ENCODE measurements around the gene RNF224. TPM values are rescaled to one million over a fixed set of nuclear protein-coding genes. Genes with fewer than 3 reads are reported as not detected.

The RNF224 gene
- total and polyA plus RNA-seq, 7 experiments from 2014 or later, result 0.12 TPM; not detected in 6

GRCh38 chr9:137191691-137192447, 35.4 kb upstream of the RNF224 start:
- Histone ChIP-seq H3K4me3 (ENCODE audit: low read length) (no peak overlapping the region), H3K27ac (ENCODE audit: low read depth, low read length) (no peak overlapping the region), H3K4me1 (ENCODE audit: control insufficient read depth in 2 of 2, insufficient read depth in 2 of 2, low read length in 2 of 2) (peaks cover 22 to 23% of the 10 kb centered on the region in 2 donors), H3K36me3 (ENCODE audit: control insufficient read depth in 2 of 3, insufficient read depth in 3 of 3, low read length in 3 of 3) (peaks cover 0 to 31% (median 0%) of the 10 kb centered on the region in 3 experiments), H3K9me3 (ENCODE audit: control insufficient read depth in 2 of 3, low read length in 3 of 3) (no peaks in the 10 kb centered on the region), H3K27me3 (ENCODE audit: control insufficient read depth in 2 of 2, insufficient read depth in 2 of 2, low read length in 2 of 2) (no peaks in the 10 kb centered on the region)
- DNase-seq, result no peak
- H3K27ac Mint-ChIP-seq, result no peak overlapping the region
- ChIA-PET CTCF (no interaction called here), POLR2A (interaction anchor here (0.6 to 10.4 kb wide), 4 partner anchors 13 to 55 kb away, joined by 3 to 136 read pairs (median 5); partner anchors contain the start of genes NDOR1, TMEM203 and TPRN)
- intact Hi-C loops (cut with micrococcal nuclease), result no loop called here
- H3K36me3 Mint-ChIP-seq, result peaks cover 0 to 6% (median 0%) of the 10 kb centered on the region in 5 donors
- no peaks in the 10 kb centered on the region for H3K27me3 Mint-ChIP-seq
- H3K4me3 Mint-ChIP-seq, result no peak overlapping the region
- H3K4me1 Mint-ChIP-seq, result peaks cover 6 to 36% (median 22%) of the 10 kb centered on the region in 7 donors
- no peak for ATAC-seq
- peaks cover 0 to 2% (median 0%) of the 10 kb centered on the region in 11 donors for H3K9me3 Mint-ChIP-seq

- Mint-ChIP-seq H3K27ac (no peak overlapping the region), H3K4me1 (peaks cover 3 to 31% (median 17%) of the 10 kb centered on the region in 7 donors), H3K4me3 (no peak overlapping the region), H3K27me3 (no peaks in the 10 kb centered on the region), H3K36me3 (peaks cover 0 to 6% (median 0%) of the 10 kb centered on the region in 5 donors), H3K9me3 (peaks cover 0 to 2% (median 0%) of the 10 kb centered on the region in 11 donors)
- Histone ChIP-seq H3K9me3 (ENCODE audit: control insufficient read depth in 2 of 3, low read length in 3 of 3) (no peaks in the 10 kb centered on the region), H3K27ac (ENCODE audit: low read depth, low read length) (no peak overlapping the region), H3K36me3 (ENCODE audit: control insufficient read depth in 2 of 3, insufficient read depth in 3 of 3, low read length in 3 of 3) (peaks cover 0 to 28% (median 0%) of the 10 kb centered on the region in 3 experiments), H3K4me1 (ENCODE audit: control insufficient read depth in 2 of 2, insufficient read depth in 2 of 2, low read length in 2 of 2) (peaks cover 17 to 18% of the 10 kb centered on the region in 2 donors), H3K4me3 (ENCODE audit: low read length) (no peak overlapping the region), H3K27me3 (ENCODE audit: control insufficient read depth in 2 of 2, insufficient read depth in 2 of 2, low read length in 2 of 2) (no peaks in the 10 kb centered on the region)
- DNase-seq (no peak), ATAC-seq (no peak)
- ChIA-PET CTCF (interaction anchor here (1.0 kb wide), 1 partner anchor 399 kb away, joined by 3 read pairs; no protein-coding TSS in a partner anchor), POLR2A (interaction anchor here (0.6 to 10.4 kb wide), 5 partner anchors 12 to 66 kb away, joined by 3 to 136 read pairs (median 4); partner anchors contain the start of genes NDOR1, TMEM203 and TPRN)
- intact Hi-C loops (cut with micrococcal nuclease), result no loop called here
Observed at GRCh38 chr9:137192448-137192780, 34.9 kb upstream of the RNF224 start.

GRCh38 chr9:137192859-137193258, 34.4 kb upstream of the RNF224 start:
- ChIA-PET POLR2A (interaction anchor here (0.6 to 10.4 kb wide), 6 partner anchors 12 to 67 kb away, joined by 3 to 136 read pairs (median 4); partner anchors contain the start of genes NDOR1, TMEM203 and TPRN), CTCF (interaction anchor here (0.6 to 1.0 kb wide), 2 partner anchors 399 to 561 kb away, joined by 3 read pairs; no protein-coding TSS in a partner anchor)
- peaks cover 0 to 28% (median 0%) of the 10 kb centered on the region in 3 experiments for H3K36me3 ChIP-seq (ENCODE audit: control insufficient read depth in 2 of 3, insufficient read depth in 3 of 3, low read length in 3 of 3)
- H3K9me3 ChIP-seq (ENCODE audit: control insufficient read depth in 2 of 3, low read length in 3 of 3), result no peaks in the 10 kb centered on the region
- intact Hi-C loops (cut with micrococcal nuclease), result no loop called here
- Mint-ChIP-seq H3K4me1 (peaks cover 0 to 26% (median 13%) of the 10 kb centered on the region in 7 donors), H3K4me3 (no peak overlapping the region), H3K27me3 (no peaks in the 10 kb centered on the region), H3K27ac (no peak overlapping the region), H3K36me3 (peaks cover 0 to 6% (median 0%) of the 10 kb centered on the region in 5 donors), H3K9me3 (peaks cover 0 to 2% (median 0%) of the 10 kb centered on the region in 11 donors)
- ATAC-seq (no peak), DNase-seq (no peak)
- no peak overlapping the region for H3K4me3 ChIP-seq (ENCODE audit: low read length)
- H3K4me1 ChIP-seq (ENCODE audit: control insufficient read depth in 2 of 2, insufficient read depth in 2 of 2, low read length in 2 of 2), result peaks cover 12 to 13% of the 10 kb centered on the region in 2 donors
- no peaks in the 10 kb centered on the region for H3K27me3 ChIP-seq (ENCODE audit: control insufficient read depth in 2 of 2, insufficient read depth in 2 of 2, low read length in 2 of 2)
- H3K27ac ChIP-seq (ENCODE audit: low read depth, low read length), result no peak overlapping the region

GRCh38 chr9:137193771-137194170, 33.5 kb upstream of the RNF224 start:
- H3K27ac ChIP-seq (ENCODE audit: low read depth, low read length), result no peak overlapping the region
- no peak for ATAC-seq
- ChIA-PET CTCF (interaction anchor here (0.6 kb wide), 1 partner anchor 562 kb away, joined by 3 read pairs; no protein-coding TSS in a partner anchor), POLR2A (interaction anchor here (1.3 to 10.4 kb wide), 2 partner anchors 11 to 29 kb away, joined by 4 to 136 read pairs; partner anchors contain the start of genes NDOR1, TMEM203 and TPRN)
- H3K4me3 ChIP-seq (ENCODE audit: low read length), result no peak overlapping the region
- H3K9me3 ChIP-seq (ENCODE audit: control insufficient read depth in 2 of 3, low read length in 3 of 3), result no peaks in the 10 kb centered on the region
- Mint-ChIP-seq H3K36me3 (peaks cover 0 to 6% (median 0%) of the 10 kb centered on the region in 5 donors), H3K9me3 (peaks cover 0 to 2% (median 0%) of the 10 kb centered on the region in 11 donors), H3K27ac (no peak overlapping the region), H3K4me1 (peaks cover 0 to 27% (median 13%) of the 10 kb centered on the region in 7 donors), H3K27me3 (no peaks in the 10 kb centered on the region), H3K4me3 (no peak overlapping the region)
- no peaks in the 10 kb centered on the region for H3K27me3 ChIP-seq (ENCODE audit: control insufficient read depth in 2 of 2, insufficient read depth in 2 of 2, low read length in 2 of 2)
- DNase-seq, result no peak
- peaks cover 11 to 13% of the 10 kb centered on the region in 2 donors for H3K4me1 ChIP-seq (ENCODE audit: control insufficient read depth in 2 of 2, insufficient read depth in 2 of 2, low read length in 2 of 2)
- H3K36me3 ChIP-seq (ENCODE audit: control insufficient read depth in 2 of 3, insufficient read depth in 3 of 3, low read length in 3 of 3), result peaks cover 0 to 20% (median 0%) of the 10 kb centered on the region in 3 experiments
- intact Hi-C loops (cut with micrococcal nuclease), result no loop called here

GRCh38 chr9:137194388-137194787, 32.9 kb upstream of the RNF224 start:
- H3K4me1 Mint-ChIP-seq, result peaks cover 0 to 22% (median 8%) of the 10 kb centered on the region in 7 donors
- intact Hi-C loops (cut with micrococcal nuclease), result no loop called here
- H3K27me3 ChIP-seq (ENCODE audit: control insufficient read depth in 2 of 2, insufficient read depth in 2 of 2, low read length in 2 of 2), result no peaks in the 10 kb centered on the region
- no peak overlapping the region for H3K27ac Mint-ChIP-seq
- H3K36me3 ChIP-seq (ENCODE audit: control insufficient read depth in 2 of 3, insufficient read depth in 3 of 3, low read length in 3 of 3), result peaks cover 0 to 20% (median 0%) of the 10 kb centered on the region in 3 experiments
- ATAC-seq (no peak), DNase-seq (no peak)
- H3K36me3 Mint-ChIP-seq, result peaks cover 0 to 4% (median 0%) of the 10 kb centered on the region in 5 donors
- no peaks in the 10 kb centered on the region for H3K27me3 Mint-ChIP-seq
- no peaks in the 10 kb centered on the region for H3K9me3 Mint-ChIP-seq
- H3K9me3 ChIP-seq (ENCODE audit: control insufficient read depth in 2 of 3, low read length in 3 of 3), result no peaks in the 10 kb centered on the region
- no peak overlapping the region for H3K27ac ChIP-seq (ENCODE audit: low read depth, low read length)
- H3K4me1 ChIP-seq (ENCODE audit: control insufficient read depth in 2 of 2, insufficient read depth in 2 of 2, low read length in 2 of 2), result peaks cover 6 to 9% of the 10 kb centered on the region in 2 donors
- ChIA-PET CTCF (no interaction called here), POLR2A (interaction anchor here (1.3 to 10.4 kb wide), 2 partner anchors 10 to 29 kb away, joined by 4 to 136 read pairs; partner anchors contain the start of genes NDOR1, TMEM203 and TPRN)
- H3K4me3 Mint-ChIP-seq, result no peak overlapping the region
- H3K4me3 ChIP-seq (ENCODE audit: low read length), result no peak overlapping the region

- Mint-ChIP-seq H3K27ac (no peak overlapping the region), H3K36me3 (peaks cover 0 to 4% (median 0%) of the 10 kb centered on the region in 5 donors), H3K27me3 (no peaks in the 10 kb centered on the region), H3K4me3 (no peak overlapping the region), H3K9me3 (no peaks in the 10 kb centered on the region), H3K4me1 (peaks cover 0 to 17% (median 7%) of the 10 kb centered on the region in 7 donors)
- no peak overlapping the region for H3K4me3 ChIP-seq (ENCODE audit: low read length)
- POLR2A ChIA-PET, result interaction anchor here (10.4 kb wide), 1 partner anchor 10 kb away, joined by 136 read pairs; the partner anchor contains the start of genes NDOR1, TMEM203 and TPRN
- H3K4me1 ChIP-seq (ENCODE audit: control insufficient read depth in 2 of 2, insufficient read depth in 2 of 2, low read length in 2 of 2), result peaks cover under 1 to 4% of the 10 kb centered on the region in 2 donors
- no peak overlapping the region for H3K27ac ChIP-seq (ENCODE audit: low read depth, low read length)
- DNase-seq, result no peak
- CTCF ChIA-PET, result no interaction called here
- intact Hi-C loops (cut with micrococcal nuclease), result no loop called here
- H3K36me3 ChIP-seq (ENCODE audit: control insufficient read depth in 2 of 3, insufficient read depth in 3 of 3, low read length in 3 of 3), result peaks cover 0 to 16% (median 0%) of the 10 kb centered on the region in 3 experiments
- no peaks in the 10 kb centered on the region for H3K9me3 ChIP-seq (ENCODE audit: control insufficient read depth in 2 of 3, low read length in 3 of 3)
- H3K27me3 ChIP-seq (ENCODE audit: control insufficient read depth in 2 of 2, insufficient read depth in 2 of 2, low read length in 2 of 2), result no peaks in the 10 kb centered on the region
- ATAC-seq, result no peak
Observed at GRCh38 chr9:137194909-137195308, 32.4 kb upstream of the RNF224 start.
